Inflammatory macrophage treated with lipopolysaccharide for 1 hour (primary cell): ENCODE data around the gene MAP2K3.
"Not testable (repeated sequence)": the region's sequence is repeated elsewhere in the genome, so short reads cannot be mapped to it uniquely, and the experiment has no call there.

Source experiments
- DNase-seq, 2 donors: peaks; one replicate each; pipeline ENCODE4 v3.0.0-alpha.2; 2020 to 2022

Gene MAP2K3

GRCh38 chr17:21297597-21297996 lies 13.1 kb downstream of the MAP2K3 start:
- DNase-seq = no peak

- no peak for DNase-seq
These were observed 13.8 kb downstream of the MAP2K3 start for GRCh38 chr17:21298056-21298982.

DNA sequence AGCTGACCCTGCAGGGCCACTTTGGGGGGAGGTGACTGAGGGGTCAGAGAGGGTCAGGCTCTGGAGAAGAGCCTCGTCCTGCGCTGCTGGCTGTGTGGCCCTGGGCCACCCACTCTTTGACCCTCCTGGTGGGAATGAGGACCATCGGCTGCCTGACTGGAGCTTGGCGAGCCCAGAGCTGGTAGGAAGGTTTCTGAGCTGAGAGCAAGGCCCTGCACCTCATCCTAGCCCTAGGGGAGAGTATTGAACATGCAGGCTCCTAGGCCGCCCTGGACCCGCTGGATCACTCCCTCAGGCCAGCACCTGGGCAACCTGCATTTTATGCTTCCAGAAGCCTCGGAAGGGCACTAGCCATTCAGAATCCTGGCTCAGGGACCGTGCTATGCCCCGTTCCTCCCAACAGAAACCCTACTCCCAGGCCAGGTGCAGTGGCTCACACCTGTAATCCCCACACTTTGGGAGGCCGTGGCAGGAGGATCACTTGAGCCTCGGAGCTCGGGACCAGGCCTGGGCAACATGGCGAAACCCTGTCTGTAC lies 14.5 kb downstream of the MAP2K3 start:
- no peak for DNase-seq

DNA sequence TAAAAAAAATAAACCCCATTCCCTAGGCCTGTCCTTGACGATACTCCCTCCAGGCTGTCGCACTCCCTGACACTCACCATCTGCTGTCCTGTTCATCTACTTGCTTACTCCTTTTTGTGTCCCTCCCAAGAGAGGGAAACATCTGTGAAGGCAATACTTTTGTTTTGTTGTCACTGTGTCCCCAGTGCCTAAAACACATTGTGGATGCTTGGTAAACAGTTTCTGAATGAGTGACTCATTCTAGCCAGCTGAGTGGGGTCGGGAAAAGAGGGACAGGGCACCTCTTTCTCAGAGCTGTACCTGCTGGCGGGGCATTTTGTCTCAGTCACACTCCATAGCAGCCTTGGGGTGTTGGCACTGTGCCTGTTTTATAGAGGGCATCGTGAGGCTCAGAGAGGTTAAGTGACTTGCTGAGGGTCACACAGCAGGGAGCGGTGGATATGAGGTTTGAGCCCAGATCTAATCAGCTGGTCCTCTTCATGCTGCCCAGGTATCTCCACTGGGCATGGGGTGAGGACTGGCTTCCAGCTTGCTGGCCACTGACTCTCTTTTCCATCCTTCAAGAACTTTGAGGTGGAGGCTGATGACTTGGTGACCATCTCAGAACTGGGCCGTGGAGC lies 15.6 kb downstream of the MAP2K3 start:
- DNase-seq = no peak

- no peak for DNase-seq
These were observed 16.4 kb downstream of the MAP2K3 start for GRCh38 chr17:21300601-21301571.

DNA sequence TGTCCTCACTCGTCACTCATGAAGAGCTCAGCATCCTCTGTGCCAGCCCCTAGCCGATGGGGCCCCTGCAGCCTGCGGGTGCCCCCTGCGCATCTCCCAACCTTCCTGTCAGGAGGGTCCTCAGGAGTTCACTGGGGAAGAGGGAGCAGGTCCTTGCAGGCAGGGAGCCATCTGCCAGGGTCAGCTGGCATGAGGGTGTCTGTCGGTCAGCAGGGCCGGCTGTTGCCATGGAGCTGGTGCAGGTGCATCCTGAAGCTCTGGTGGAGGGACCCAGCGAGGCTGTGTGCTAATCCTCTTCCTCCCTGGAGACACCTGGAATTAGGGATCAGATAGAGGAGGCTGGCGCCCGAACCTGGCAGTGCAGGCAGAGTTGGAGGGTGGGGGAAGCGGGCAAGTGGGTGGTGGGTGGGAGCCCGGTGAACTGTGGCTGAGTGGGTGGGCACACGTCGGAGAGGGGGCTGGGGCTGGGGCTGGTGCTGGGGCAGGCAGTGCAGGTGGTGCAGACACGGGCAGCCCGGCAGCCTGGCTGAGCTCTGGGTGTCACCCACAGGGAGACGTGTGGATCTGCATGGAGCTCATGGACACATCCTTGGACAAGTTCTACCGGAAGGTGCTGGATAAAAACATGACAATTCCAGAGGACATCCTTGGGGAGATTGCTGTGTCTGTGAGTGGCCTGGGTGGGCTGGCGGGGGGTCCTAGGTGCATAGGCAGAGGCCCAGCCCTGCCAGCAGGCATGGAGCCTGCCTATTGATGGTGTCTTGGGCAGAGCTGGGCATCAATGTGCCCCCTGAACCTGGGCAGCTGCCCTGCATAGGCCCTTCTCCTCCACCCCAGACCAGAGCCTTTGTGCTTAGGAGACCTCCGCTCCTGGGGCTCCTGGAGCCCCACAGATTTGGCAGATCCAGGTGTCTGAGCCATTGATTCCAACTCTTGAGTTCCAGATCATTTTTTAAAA lies 17.4 kb downstream of the MAP2K3 start:
- DNase-seq = no peak

DNA sequence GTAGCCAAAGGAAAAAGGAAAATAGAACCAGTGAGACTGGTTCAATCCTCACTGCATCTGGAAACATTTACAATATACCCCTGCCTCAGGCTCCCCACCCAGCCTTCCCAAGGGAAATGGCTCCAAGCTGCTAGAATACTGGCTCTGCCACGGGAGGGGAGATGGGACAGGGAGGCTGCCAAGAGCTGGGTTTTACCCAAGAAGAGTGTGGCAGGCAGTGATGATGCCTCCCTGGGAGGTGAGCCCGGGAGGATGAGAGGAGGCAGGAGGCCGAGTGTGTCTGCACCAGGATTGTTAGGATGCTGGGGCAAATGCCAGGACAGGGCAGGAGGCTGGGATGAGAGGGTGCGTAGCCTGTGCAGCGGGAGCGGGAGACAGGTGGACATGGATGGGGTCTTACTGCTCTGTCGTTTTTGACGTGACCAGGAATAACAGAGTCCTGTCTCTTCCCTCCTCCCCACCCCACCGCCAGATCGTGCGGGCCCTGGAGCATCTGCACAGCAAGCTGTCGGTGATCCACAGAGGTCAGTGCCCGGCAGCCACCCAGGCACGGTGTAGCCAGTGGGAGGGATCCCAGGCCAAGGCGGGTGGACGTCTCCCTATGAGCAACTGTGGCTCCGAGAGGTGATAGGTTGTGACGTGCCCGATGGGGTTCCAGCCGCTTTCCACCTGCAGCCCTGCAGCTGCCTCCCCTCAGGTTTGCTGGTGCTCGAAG lies 18.4 kb downstream of the MAP2K3 start:
- DNase-seq = no peak

GRCh38 chr17:21303441-21304065 lies 19.0 kb downstream of the MAP2K3 start:
- no peak for DNase-seq

- DNase-seq = no peak
These were observed 19.6 kb downstream of the MAP2K3 start for GRCh38 chr17:21304091-21304490.

GRCh38 chr17:21304551-21305151 lies 20.1 kb downstream of the MAP2K3 start:
- not testable (repeated sequence) for DNase-seq

DNA sequence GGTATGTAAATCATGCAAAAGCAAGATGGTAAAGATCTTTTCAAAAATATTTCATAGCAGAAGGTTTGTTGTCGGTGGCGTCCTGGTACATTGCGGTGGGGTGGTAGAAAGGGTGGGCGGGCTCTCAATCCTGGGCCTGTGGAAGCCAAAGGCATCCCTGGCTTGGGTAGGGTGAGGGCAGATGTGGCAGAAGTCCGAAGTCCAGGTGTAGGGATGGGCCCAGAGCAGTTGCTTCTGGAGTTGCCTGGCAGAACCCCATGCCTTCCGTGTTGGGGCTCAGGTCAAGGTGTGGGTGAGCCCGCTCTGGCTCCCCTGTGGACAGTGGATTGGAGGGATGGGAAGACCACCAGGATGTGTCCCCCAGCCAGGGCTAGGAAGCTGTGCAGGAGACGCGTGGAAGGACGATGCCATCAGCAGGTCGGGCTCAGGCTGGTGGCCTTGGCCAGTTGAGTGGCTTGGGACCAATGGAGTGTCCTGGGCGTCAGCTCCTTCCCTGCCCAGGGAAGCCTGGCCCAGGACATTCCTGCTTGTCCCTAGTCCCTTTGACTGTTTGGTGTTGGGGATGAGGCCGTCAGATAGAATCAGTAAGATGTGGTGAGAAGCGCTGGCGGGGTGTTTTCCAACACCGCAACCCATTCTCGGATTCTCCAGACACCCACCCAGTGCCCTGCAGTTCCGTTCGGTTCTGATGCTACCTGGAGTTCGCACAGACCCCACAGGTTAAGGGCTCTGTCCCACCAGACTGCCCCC lies 21.1 kb downstream of the MAP2K3 start:
- not testable (repeated sequence) for DNase-seq

DNA sequence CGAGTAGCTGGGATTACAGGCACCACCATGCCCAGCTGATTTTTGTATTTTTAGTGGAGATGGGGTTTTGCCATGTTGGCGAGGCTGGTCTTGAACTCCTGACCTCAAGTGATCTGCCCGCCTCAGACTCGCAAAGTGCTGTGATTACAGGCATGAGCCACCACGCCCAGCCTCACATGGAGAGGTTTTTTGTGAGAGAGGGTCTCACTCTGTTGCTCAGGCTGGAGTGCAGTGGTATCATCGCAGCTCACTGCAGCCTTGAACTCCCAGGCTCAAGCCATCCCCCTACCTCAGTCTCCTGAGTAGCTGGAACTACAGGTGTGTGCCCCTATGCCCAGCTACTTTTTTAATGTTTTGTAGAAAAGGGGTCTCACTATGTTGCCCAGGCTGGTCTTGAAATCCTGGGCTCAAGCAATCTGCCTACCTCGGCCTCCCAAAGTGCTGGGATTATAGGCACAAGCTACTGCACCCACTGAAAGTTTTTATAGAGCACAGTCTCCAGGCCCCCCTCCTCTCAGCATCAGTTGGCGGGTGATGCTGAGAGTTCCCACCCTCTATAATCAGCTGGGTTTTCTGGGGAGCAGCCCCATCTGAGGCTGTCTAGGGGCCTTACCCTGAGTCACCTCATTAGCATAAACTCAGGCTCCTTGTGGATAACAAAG lies 22.2 kb downstream of the MAP2K3 start:
- DNase-seq = not testable (repeated sequence)

DNA sequence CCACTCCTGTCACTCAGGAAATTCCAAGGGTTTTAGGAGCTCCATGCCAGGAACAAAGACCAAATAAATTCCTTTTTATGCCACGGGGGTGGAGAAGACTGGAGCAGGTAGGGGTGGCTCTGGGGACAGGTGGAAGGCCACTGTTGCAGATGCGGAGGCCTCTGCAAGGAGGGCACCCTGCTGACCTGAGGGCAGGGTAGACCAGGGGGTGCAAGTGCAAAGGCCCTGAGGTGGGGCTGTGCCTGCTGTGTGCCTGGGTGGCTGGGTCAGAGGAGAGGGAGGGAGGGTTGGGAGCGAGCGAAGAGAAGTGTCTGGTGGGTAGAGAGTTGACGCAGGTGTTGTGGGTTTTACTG lies 22.7 kb downstream of the MAP2K3 start:
- DNase-seq = not testable (repeated sequence)

GRCh38 chr17:21308931-21309381 lies 24.4 kb downstream of the MAP2K3 start:
- not testable (repeated sequence) for DNase-seq

- DNase-seq = not testable (repeated sequence)
These were observed 25.7 kb downstream of the MAP2K3 start for GRCh38 chr17:21310061-21310765.

DNA sequence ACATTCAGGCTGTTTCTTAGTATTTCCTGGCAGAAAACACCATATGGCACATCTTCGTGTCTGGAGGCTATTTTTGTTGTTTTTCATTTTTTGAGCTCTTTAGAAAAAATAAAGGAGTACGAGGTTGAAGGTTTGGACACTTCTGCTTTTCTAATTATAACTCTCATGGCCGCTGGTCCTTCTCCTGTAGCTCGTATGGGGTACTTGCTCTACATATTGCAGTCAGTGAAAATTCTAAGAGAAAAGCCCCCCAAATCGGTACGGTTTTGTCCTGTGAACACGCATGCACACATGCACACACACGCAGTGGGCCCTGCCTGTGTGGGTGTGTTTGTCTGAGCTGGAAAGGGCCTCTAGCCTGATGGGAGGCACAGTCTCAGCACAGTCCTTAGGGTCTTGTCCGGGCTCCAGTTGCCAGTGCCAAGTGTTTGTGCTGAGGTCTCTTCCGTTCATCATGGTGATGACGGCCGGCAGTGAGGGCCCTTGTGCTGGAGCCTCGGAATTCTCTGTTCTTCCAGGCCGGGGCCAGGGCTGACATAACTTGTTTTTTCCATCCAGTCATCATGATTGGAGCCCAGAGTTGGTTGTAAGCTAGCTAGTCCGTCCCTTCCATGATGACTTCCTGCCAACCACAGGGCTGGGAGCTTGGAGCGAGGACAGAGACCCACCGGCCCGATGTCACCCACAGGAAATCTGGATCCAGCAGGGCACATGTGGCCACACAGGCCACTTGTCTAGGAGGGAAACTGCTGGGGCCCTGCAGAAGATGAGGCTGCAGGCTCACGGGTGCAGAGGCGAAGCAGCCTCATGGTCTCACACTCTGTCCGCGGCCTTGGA lies 26.5 kb downstream of the MAP2K3 start:
- not testable (repeated sequence) for DNase-seq

DNA sequence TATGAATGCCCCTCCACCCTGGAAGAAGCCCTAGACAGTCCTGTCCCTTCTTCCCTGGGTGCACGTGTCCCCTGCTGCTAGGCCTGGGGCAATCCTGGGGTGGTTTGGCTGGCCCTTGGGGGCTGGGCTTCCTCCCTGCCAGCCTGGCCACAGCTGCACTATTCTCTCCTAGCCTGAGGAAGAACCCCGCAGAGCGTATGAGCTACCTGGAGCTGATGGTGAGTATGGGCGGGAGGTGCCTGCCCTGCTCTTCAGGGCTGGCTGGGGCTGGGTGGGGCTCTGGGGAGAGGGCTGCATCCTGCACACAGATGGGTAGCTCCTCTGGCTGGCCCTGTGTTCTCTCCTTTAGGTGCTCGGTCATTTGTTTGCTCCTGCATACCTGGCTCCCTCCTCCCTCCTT lies 28.8 kb downstream of the MAP2K3 start:
- DNase-seq = no peak
